Neural cell (in vitro differentiated cells): ENCODE data around the gene FBL. TPM values are rescaled to one million over a fixed set of nuclear protein-coding genes. Genes with fewer than 3 reads are reported as not detected.

Experiments
- H2AFZ ChIP-seq: fragments of 200-600, 300-800 bp; sonication (generic), shearing (Covaris generic); 2 replicates; pipeline ENCODE4 v1.6.0; 2014; ENCODE audit warnings: low read depth, mild to moderate bottlenecking, antibody characterized with exemption, low read length, moderate library complexity
- H3F3A ChIP-seq: fragments of 200-600 bp; shearing (Covaris generic); 2 replicates; pipeline ENCODE4 v1.6.1; 2016; ENCODE audit warnings: mild to moderate bottlenecking, moderate library complexity, mixed read lengths, antibody characterized with exemption, low read length; ENCODE audit not compliant: insufficient read depth, poor library complexity, severe bottlenecking
- H3K27ac ChIP-seq: fragments of 200-600, 300-800 bp; sonication (generic), shearing (Covaris generic); 2 replicates; pipeline ENCODE4 v1.5.1; 2014; ENCODE audit warnings: mild to moderate bottlenecking, low read length, moderate library complexity
- H3K27me3 ChIP-seq: fragments of 300-800, 200-600 bp; sonication (generic), shearing (Covaris generic); 2 replicates; pipeline ENCODE4 v1.6.0; 2014; ENCODE audit warnings: mild to moderate bottlenecking, low read depth, low read length, moderate library complexity; ENCODE audit not compliant: insufficient read depth
- H3K36me3 ChIP-seq: fragments of 300-800, 200-600 bp; sonication (generic), shearing (Covaris generic); 2 replicates; pipeline ENCODE4 v1.5.1; 2014; ENCODE audit warnings: mild to moderate bottlenecking, antibody characterized with exemption, low read length, moderate library complexity; ENCODE audit not compliant: insufficient read depth
- H3K4me2 ChIP-seq: fragments of 300-800, 200-600 bp; sonication (generic), shearing (Covaris generic); 2 replicates; pipeline ENCODE4 v1.6.0; 2014; ENCODE audit warnings: mild to moderate bottlenecking, low read length
- H3K4me3 ChIP-seq: fragments of 300-800, 200-600 bp; sonication (generic), shearing (Covaris generic); 2 replicates; pipeline ENCODE4 v1.5.1; 2014; ENCODE audit warnings: mild to moderate bottlenecking, low read length, moderate library complexity
- H3K79me2 ChIP-seq: fragments of 200-600 bp; shearing (Covaris generic); replicated peaks from 2 replicates; pipeline ENCODE4 v1.6.0; 2014; ENCODE audit warnings: mild to moderate bottlenecking, low read length, moderate library complexity; ENCODE audit not compliant: insufficient read depth
- H3K9ac ChIP-seq: fragments of 300-800, 200-600 bp; sonication (generic), shearing (Covaris generic); 2 replicates; pipeline ENCODE4 v1.6.1; 2016; ENCODE audit warnings: mild to moderate bottlenecking, low read length, mixed read lengths
- H3K9me2 ChIP-seq: fragments of 200-600 bp; shearing (Covaris generic); 2 replicates; pipeline ENCODE4 v1.6.1; 2016; ENCODE audit warnings: mild to moderate bottlenecking, low read length, mixed read lengths; ENCODE audit not compliant: insufficient read depth
- H3K9me3 ChIP-seq: fragments of 200-600, 300-800 bp; sonication (generic), shearing (Covaris generic); 2 replicates; pipeline ENCODE4 v1.6.1; 2016; ENCODE audit warnings: mild to moderate bottlenecking, mixed run types, low read length, moderate library complexity, mixed read lengths
- H4K20me1 ChIP-seq: fragments of 200-600 bp; shearing (Covaris generic); 2 replicates; pipeline ENCODE4 v1.6.1; 2016; ENCODE audit warnings: mild to moderate bottlenecking, mixed run types; ENCODE audit not compliant: insufficient read depth
- EP300 ChIP-seq: fragments of 450-650 bp; conservative IDR thresholded peaks from 2 replicates; pipeline ENCODE4 v1.6.1; 2014; ENCODE audit warnings: antibody characterized with exemption, mild to moderate bottlenecking, moderate library complexity; ENCODE audit not compliant: poor library complexity, severe bottlenecking
- EZH2 ChIP-seq: fragments of 200-600, 300-800 bp; shearing (Covaris generic), sonication (generic); IDR thresholded peaks from 2 replicates; pipeline ENCODE4 v1.6.1; 2014; ENCODE audit warnings: antibody characterized with exemption, low read length, borderline replicate concordance, mild to moderate bottlenecking; ENCODE audit not compliant: insufficient read depth, poor library complexity, severe bottlenecking
- MXI1 ChIP-seq: fragments of 450-650 bp; conservative IDR thresholded peaks from 2 replicates; pipeline ENCODE4 v1.6.1; 2014; ENCODE audit warnings: antibody characterized with exemption, mild to moderate bottlenecking; ENCODE audit not compliant: poor library complexity, severe bottlenecking
- POLR2AphosphoS5 ChIP-seq: IDR thresholded peaks from 2 replicates; pipeline ENCODE4 v1.6.1; 2012
- RAD21 ChIP-seq: fragments of 450-650 bp; conservative IDR thresholded peaks from 2 replicates; pipeline ENCODE4 v1.6.1; 2014; ENCODE audit warnings: antibody characterized with exemption, mild to moderate bottlenecking, moderate library complexity
- REST ChIP-seq: IDR thresholded peaks from 2 replicates; pipeline ENCODE4 v1.6.1; 2012; ENCODE audit warnings: borderline replicate concordance
- SMC3 ChIP-seq: fragments of 450-650 bp; conservative IDR thresholded peaks from 2 replicates; pipeline ENCODE4 v1.6.1; 2014; ENCODE audit warnings: antibody characterized with exemption, mild to moderate bottlenecking, moderate library complexity; ENCODE audit not compliant: poor library complexity
- TAF1 ChIP-seq: IDR thresholded peaks from 2 replicates; pipeline ENCODE4 v1.6.1; 2012; ENCODE audit warnings: low read depth
- polyA plus RNA-seq: library from polyadenylated mRNA; depleted of rRNA; stranded (reverse); fragments of >200 nt; gene quantifications from 2 replicates; pipeline ENCODE4 v1.2.3, GENCODE V29; 2014
- TF ChIP-seq, protein P1 (sequence below): fragments of 450-650 bp; IDR thresholded peaks from 2 replicates; pipeline ENCODE4 v1.5.1; 2014; ENCODE audit warnings: antibody characterized with exemption, mild to moderate bottlenecking, moderate library complexity; ENCODE audit not compliant: poor library complexity, severe bottlenecking

Gene FBL
- polyA plus RNA-seq, 1 donor from 2014 or later: 84.7 TPM

GRCh38 chr19:39826311-39826945 lies 19.8 kb downstream of the FBL start:
- Histone ChIP-seq H4K20me1 (no peaks in the 10 kb centered on the region), H3K27ac (no peak overlapping the region)
- TF ChIP-seq POLR2AphosphoS5 (no peak), TAF1 (no peak), SMC3 (no peak), MXI1 (no peak), EZH2 (no peak), REST (no peak), EP300 (no peak), RAD21 (no peak)
- TF ChIP-seq, protein P1, sequence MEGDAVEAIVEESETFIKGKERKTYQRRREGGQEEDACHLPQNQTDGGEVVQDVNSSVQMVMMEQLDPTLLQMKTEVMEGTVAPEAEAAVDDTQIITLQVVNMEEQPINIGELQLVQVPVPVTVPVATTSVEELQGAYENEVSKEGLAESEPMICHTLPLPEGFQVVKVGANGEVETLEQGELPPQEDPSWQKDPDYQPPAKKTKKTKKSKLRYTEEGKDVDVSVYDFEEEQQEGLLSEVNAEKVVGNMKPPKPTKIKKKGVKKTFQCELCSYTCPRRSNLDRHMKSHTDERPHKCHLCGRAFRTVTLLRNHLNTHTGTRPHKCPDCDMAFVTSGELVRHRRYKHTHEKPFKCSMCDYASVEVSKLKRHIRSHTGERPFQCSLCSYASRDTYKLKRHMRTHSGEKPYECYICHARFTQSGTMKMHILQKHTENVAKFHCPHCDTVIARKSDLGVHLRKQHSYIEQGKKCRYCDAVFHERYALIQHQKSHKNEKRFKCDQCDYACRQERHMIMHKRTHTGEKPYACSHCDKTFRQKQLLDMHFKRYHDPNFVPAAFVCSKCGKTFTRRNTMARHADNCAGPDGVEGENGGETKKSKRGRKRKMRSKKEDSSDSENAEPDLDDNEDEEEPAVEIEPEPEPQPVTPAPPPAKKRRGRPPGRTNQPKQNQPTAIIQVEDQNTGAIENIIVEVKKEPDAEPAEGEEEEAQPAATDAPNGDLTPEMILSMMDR: no peak

DNA sequence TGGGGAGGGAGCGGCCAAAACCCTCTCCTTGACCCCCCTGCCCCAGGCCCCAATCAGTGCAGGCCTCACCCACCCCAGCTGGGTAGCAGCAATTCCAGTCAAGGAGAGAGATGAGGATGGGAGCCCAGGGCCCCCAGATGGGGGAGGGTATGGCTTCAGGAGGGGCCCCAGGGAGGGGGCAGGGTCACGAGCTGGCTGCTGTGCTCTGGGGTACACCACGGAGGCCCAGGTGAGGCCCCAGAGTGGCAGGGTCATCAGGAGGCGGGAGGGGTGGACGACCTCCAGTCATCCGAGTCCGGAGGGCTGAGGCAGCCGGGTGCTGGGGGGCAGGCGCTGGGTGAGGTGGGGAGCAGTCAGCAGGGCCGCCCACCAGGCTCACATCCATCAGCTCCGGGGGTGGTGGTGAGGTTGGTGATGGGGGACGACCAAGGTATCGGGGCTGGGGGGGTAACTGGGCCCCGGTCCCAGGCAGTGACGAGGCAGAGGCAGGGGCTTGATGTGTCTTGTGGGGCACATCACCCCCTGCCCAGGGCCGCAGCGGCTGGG lies 20.6 kb downstream of the FBL start:
- Histone ChIP-seq H3K9me2 (no peaks in the 10 kb centered on the region), H3K27me3 (no peaks in the 10 kb centered on the region), H4K20me1 (no peaks in the 10 kb centered on the region), H3K36me3 (peaks cover 2% of the 10 kb centered on the region), H3K9ac (no peak overlapping the region), H2AFZ (no peak overlapping the region), H3K4me3 (no peak overlapping the region), H3F3A (peaks cover 2% of the 10 kb centered on the region), H3K9me3 (no peaks in the 10 kb centered on the region), H3K79me2 (no peaks in the 10 kb centered on the region), H3K27ac (peak overlapping the region; percentile 55), H3K4me2 (no peak overlapping the region)
- TF ChIP-seq TAF1 (no peak), REST (no peak), EZH2 (no peak), MXI1 (no peak), POLR2AphosphoS5 (no peak), SMC3 (no peak), RAD21 (no peak)
- TF ChIP-seq, protein P1: no peak

More at GRCh38 chr19:39826311-39826945, 19.8 kb downstream of the FBL start:
- Histone ChIP-seq H3K27me3 (no peaks in the 10 kb centered on the region), H3K9me3 (no peaks in the 10 kb centered on the region), H3K79me2 (peaks cover 7% of the 10 kb centered on the region), H3K9me2 (no peaks in the 10 kb centered on the region), H3K9ac (no peak overlapping the region), H3K4me3 (no peak overlapping the region), H3F3A (peaks cover 2% of the 10 kb centered on the region), H2AFZ (no peak overlapping the region), H3K36me3 (peaks cover 6% of the 10 kb centered on the region), H3K4me2 (no peak overlapping the region)
